ENCODE results near the gene KCNN3.

KCNN3 gene

DNA sequence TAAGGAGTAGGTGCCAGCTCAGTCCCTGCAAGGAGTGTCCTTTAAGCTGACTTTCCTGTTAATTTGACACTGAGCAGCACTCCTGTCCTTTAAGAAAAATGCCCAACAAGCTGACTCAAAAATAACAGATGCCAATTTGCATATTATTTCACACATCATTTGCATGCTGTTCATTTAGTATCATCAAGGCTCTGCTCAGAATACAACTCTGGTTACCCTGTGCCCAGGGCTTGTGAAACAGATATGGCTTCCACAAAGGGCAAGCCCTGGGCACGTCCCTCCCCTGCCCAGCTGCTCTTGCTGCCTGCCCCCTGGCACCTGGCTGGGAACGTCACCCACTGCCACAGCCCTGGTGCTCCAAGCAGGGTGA is 10.3 kb downstream of the KCNN3 start:
- DNase-seq, result peak; percentile 99

DNA sequence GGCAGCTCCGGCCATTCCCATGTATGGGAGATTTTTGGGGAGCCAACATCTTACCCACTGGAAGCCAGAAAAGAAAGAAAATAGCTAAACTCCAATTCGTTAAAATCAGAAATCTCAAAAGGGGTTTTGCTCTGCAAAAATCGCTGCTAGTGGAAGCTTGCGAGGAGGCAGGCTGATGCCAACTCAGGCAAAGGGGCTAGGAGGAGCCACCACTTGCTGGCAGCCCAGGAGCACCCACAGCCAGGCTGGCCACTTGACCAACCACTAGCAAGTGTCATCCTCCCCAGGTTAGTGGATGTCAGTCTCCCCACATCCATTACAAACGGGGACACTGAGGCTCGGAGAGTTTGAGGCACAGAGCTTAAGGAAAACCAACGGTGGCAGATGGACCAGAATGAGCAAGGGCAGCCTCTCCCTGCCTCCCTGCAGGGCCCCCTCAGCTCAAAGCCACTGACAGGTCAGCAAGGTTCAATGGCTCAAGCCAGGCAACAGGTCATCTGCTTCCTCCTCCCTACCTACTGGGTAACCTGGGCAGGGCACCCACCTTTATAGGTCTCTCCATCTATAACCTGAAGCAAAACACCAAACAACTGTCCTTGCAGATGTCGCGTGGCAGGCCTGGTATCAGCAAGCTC is 10.8 kb downstream of the KCNN3 start:
- no peak for DNase-seq

DNA sequence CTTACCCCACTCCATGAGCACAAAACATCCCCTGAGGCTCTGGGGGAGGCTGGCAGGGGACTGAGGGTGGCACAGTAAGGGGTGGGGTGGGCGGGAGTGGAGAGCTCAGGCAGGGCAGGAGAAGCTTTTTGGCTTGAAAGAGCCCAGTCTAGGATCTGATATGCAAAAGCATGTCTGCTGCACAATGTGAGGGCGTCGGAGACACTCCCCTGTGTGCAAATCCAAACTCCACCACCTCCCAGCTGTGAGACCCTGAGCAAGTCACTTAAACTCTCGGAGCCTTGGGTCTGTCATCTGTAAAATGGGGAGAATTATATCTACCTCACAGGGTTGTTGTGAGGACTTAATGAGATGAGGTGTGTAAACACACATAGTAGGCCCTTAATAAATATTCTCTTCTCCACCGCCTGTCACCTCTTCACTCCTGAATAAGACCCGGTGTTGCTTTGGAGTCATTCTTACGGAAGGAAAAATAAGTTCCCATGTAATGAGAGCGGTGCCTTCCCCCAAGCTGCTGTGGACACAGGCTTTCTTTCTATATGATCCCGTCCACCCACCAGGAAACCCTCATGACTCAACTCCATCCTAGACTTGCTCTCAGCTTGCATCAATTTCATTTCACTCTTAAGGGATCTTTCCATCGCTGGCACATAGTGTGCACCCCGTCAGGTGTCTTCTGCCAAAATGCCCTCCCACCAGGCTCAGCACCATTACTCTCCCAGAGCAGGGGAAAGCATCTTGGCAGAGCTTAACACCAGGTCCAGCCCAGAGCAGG is 12.5 kb downstream of the KCNN3 start:
- DNase-seq, result no peak

DNA sequence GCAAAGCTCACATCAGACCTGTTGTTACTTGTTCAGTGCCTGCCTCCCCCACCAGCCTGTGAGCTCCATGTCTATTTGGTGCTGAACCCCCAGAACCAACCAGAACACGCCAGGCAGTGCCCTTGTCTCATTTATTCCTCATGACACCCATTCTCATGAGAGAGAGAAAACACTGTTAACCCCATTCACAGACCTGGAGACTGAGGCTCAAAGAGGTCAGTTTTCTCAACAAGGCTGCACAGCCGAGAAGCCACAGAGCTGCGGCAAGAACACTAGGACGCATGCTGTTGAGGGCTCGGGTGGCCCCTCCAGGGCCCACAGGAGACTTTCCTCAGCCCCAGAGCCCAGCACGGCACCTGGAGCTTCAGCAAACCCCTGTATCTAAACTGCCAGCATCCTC is 13.1 kb downstream of the KCNN3 start:
- no peak for DNase-seq

- DNase-seq, result no peak
Measured at GRCh38 chr1:154856544-154856943, 13.5 kb downstream of the KCNN3 start.

DNA sequence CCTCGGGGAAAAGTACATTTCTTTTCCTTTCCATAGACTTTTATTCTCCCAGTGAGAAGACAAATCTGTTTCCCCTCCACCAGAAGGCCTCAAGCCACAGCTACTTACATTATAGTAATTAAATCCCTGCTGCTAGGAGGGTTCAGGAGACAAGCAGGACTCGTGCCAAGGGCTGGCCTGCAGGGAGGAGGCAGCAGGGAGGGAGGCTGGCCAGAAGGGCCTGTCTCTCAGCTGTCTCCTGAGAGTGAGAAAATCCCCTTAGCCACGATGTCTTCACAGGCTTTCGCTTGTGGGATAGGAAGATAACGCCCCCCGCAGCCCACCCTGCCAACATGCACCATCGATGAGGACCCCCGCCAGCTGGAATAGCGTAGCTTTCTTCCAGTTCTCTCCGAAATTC is 14.0 kb downstream of the KCNN3 start:
- no peak for DNase-seq

- no peak for DNase-seq
Measured at GRCh38 chr1:154855186-154855851, 14.8 kb downstream of the KCNN3 start.

DNA sequence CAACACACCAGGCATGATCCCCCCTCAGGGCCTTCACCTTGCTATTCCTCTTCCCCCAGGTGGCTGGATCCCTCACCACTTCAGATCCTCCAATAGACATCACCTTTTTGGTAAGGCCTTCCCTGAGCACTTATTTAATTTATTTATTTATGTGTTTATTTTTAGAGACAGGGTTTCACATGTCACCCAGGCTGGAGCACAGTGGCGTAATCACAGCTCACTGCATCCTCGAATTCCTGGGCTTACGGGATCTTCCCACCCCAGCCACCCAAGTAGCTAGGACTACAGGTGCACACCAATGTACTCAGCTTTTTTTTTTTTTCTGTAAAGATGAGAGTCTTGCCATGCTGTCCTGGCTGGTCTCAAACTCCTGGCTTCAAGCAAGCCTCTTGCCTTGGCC is 17.2 kb downstream of the KCNN3 start:
- DNase-seq, result no peak

- no peak for DNase-seq
Measured at GRCh38 chr1:154851392-154852177, 18.5 kb downstream of the KCNN3 start.

DNA sequence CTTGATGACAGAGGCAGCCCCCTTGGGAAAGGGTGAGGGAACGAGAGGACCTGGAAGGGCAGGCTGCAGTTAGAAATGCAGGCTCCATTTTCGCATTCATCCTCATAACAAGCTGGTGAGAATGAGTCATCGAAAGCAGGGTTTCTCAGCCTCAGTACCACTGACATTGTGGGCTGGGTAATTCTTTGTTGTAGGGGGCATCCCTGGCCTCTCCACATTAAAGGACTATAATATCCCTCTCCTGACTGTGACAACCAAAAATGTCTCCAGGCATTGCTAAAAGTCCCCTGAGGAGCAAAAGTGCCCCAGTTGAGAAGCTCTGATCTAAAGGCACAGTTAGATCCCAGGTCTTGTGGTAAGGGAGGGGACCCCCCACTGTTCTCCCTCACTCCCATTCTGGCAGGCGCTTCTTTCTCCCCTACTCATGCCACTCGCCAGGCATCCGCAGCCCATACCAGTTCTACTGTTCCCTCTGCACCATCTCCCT is 20.4 kb downstream of the KCNN3 start:
- DNase-seq, result no peak

DNA sequence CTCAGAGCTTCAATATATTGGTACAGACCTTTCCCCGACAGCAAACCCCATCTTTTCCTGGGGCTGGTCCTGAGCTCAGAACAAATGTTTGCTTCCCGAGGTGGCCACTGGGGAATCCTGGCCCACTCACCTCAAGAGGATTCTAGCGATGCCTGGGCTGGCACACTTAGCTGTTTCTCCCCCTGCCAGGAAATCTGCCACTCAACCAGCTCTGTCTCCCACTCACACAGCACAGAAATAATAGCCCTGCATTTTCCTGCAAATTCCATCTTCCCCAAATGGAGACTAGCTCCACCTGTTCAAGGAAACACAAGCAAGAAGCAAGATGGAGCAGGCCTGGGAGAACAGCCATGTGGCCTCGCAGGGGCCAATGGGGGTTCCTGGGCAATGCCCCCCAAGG is 21.1 kb downstream of the KCNN3 start:
- DNase-seq, result no peak

GRCh38 chr1:154847891-154848290 is 22.2 kb downstream of the KCNN3 start:
- no peak for DNase-seq

DNA sequence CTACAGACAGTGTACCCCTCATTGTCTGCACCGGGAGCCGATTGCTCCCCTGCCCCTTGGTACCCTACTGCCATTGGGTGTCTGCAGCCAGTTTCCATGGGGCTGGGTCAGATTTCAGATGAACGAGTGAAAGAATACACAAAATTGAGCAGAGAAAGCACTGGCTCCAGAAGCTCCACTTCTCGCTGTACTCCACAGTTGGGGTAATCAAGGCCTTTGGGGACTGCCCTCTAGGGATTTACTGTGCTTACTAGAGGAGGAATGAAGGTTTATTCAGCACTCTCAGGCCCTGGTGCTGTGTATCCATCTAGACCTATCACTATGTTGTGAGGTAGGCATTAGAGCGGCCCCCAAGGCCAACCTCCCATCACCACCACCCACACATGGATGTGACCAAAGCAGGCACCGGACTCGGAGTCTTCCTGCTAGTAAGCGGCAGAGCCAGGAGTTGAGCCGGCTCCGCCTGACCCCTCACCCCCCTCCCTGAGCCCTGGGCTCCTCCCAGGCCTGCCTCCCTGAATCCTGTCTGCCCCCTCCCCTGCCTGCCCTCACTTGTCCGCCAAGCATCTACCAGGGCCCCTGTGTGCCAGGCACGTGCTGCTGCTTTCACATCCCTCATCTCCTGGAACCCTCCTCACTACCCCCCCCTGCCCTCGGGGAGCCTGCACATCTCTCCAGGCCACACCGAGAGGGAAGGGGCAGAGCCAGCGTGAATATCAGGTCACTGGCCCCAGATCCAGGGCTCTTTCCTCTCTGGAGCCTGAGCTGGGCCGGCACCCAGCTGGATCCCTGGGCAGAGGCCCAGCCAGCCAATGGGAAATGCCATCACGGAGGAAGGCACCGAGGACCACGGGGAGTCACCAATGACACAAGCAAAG is 23.3 kb downstream of the KCNN3 start:
- DNase-seq, result no peak

DNA sequence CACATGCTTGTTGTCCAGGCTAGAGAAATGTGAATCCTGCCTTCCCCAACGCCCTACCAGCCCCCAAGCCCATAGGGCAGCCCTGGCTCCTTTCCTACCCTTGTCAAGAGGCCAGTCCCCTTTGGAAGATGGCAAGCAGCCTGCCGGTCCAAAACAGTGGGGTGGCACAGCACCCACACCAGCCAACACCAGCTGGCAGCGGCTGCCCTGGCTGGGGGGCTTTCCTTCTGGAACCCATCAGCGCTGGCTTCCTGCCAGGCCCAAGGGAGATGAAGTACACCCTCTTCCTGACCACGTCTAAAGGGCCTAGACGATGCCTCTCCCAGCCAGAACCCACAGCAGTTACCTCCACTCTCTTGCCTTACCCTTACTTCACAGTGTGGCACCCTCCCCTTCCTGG is 24.2 kb downstream of the KCNN3 start:
- no peak for DNase-seq

- DNase-seq, result no peak
Measured at GRCh38 chr1:154845174-154845573, 24.9 kb downstream of the KCNN3 start.

GRCh38 chr1:154844297-154844681 is 25.8 kb downstream of the KCNN3 start:
- no peak for DNase-seq

DNA sequence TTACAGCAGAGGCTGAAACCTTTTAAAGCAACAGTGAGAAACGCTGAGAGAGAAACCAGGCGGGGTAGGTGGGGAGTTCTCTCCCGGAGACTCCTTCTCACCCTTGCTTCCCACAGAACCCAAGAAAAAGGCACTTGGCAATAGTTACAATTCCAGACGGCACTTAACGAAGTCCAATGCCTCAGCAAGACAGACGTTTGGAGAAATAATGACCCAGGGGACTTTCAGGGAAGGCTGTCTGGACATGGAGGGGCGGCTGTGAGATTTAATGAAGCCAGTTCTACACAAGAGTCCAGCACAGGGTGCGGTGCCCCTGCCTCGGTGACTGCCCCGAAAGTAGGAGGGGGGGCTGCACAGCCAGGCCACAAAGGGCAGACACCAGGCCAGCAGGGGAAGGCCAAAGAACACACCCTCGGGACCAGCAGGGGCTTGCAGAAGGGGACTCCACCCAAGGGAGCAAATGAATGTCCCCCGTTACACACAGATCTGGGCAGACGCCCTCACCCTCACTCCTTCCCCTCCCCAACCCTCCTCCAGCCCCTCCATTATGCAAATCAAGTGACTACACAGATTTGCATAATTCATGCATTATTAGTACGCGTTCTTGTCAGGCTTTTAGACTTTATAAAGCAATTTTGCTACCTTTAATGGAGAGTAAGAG is 26.3 kb downstream of the KCNN3 start:
- peak; percentile 98 for DNase-seq

DNA sequence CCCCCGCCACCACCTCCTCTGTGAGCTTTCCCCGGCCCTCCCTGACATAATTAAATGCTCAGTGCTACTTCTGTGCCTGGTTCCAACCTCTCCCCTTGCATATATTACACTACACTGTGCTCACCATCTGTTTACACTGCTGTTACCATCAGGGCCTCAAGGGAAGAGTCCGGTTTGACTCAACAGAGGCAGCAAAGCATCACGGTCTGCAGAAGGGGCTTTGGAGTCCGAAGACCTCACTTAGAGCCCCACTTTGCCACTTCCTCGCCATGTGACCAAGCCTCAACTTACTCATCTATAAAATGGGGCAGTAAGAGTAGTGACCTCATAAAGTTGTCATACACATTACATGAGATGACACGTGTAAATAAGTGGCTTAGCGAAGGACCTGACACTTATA is 27.4 kb downstream of the KCNN3 start:
- DNase-seq, result peak; percentile 80

GRCh38 chr1:154841384-154841783 is 28.7 kb downstream of the KCNN3 start:
- no peak for DNase-seq

- DNase-seq, result no peak
Measured at GRCh38 chr1:154840269-154841176, 29.6 kb downstream of the KCNN3 start.

DNA sequence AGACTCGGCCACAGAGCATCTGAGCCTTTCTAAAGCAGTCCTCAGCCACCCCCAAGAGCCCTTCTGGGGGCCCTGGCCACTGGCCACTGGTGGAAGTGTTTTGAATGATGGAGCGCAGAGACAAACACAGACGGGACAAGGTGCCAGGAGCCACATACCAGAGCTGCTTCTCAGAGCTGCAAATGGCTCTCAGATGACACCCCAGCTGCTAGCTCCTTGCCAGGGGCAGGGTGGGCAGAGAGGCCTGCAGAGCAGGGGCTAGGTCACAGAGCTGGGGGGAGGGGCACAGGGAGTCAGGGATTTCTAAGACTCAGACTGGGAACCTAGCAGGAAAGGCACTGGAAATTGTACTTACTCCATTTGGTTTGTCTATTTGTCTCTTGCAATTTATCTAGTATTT is 30.4 kb downstream of the KCNN3 start:
- DNase-seq, result no peak

All from NCI-H526 treated with DMSO at 0.1 percent for 48 hours (cell line).